ENCODE results near the gene WASHC3.
"Not testable (repeated sequence)": the region's sequence is repeated elsewhere in the genome, so short reads cannot be mapped to it uniquely, and the experiment has no call there.

The WASHC3 gene

GRCh38 chr12:102023343-102023930 is 38.4 kb downstream of the WASHC3 start:
- no peaks in the 10 kb centered on the region for H3K9me3 ChIP-seq (replicated peaks in 1 of 2; ENCODE audit: control insufficient read depth in 2 of 2, insufficient read depth in 1 of 2, low read depth in 1 of 2, low read length in 2 of 2)
- H2BK12ac ChIP-seq (ENCODE audit: low read length), result no peak overlapping the region
- no peak overlapping the region for H3K23ac ChIP-seq (ENCODE audit: low read depth, low read length, poor library complexity)
- no peak overlapping the region for H3K4ac ChIP-seq (ENCODE audit: low read length)
- no peak overlapping the region for H3K27ac ChIP-seq (replicated peaks; ENCODE audit: low read length)
- no peak overlapping the region for H2BK15ac ChIP-seq (ENCODE audit: low read length)
- no peaks in the 10 kb centered on the region for H3K4me1 ChIP-seq (ENCODE audit: control insufficient read depth in 2 of 2, insufficient read depth in 1 of 2, low read depth in 1 of 2, low read length in 2 of 2)
- H3K27me3 ChIP-seq (ENCODE audit: control insufficient read depth in 3 of 3, insufficient read depth in 3 of 3, low read depth in 1 of 3, low read length in 3 of 3), result no peaks in the 10 kb centered on the region
- no peak overlapping the region for H2AK5ac ChIP-seq (ENCODE audit: low read depth, low read length)
- no peak overlapping the region for H2BK120ac ChIP-seq (ENCODE audit: low read depth, low read length)
- no peak overlapping the region for H3K4me3 ChIP-seq (ENCODE audit: low read length in 2 of 2)
- H3K79me1 ChIP-seq (ENCODE audit: low read depth, low read length), result no peaks in the 10 kb centered on the region
- WGBS, 2 donors (ENCODE audit: extremely low coverage in 2 of 2, insufficient read length in 2 of 2, insufficient replicate concordance in 1 of 2), result no CpG with 5 or more reads among the region's 3 CpGs
- no peak overlapping the region for H2AFZ ChIP-seq (ENCODE audit: low read length)
- no peak for DNase-seq (ENCODE audit: low spot score)
- no peak overlapping the region for H4K91ac ChIP-seq (ENCODE audit: low read depth, low read length, poor library complexity)
- H3K14ac ChIP-seq (ENCODE audit: low read length), result no peak overlapping the region
- H3K4me2 ChIP-seq (ENCODE audit: insufficient read depth, low read length, poor library complexity, severe bottlenecking), result no peak overlapping the region
- no peak overlapping the region for H3K18ac ChIP-seq (ENCODE audit: low read length)
- H3K36me3 ChIP-seq (replicated peaks in 1 of 2; ENCODE audit: control insufficient read depth in 2 of 2, insufficient read depth in 2 of 2, low read length in 2 of 2), result peaks cover 0 to 10% of the 10 kb centered on the region in 2 donors
- H4K8ac ChIP-seq (ENCODE audit: low read depth, low read length), result no peak overlapping the region
- H2BK5ac ChIP-seq (ENCODE audit: low read length), result no peak overlapping the region
- no peak overlapping the region for H3K9ac ChIP-seq (ENCODE audit: low read depth, low read length, poor library complexity)

DNA sequence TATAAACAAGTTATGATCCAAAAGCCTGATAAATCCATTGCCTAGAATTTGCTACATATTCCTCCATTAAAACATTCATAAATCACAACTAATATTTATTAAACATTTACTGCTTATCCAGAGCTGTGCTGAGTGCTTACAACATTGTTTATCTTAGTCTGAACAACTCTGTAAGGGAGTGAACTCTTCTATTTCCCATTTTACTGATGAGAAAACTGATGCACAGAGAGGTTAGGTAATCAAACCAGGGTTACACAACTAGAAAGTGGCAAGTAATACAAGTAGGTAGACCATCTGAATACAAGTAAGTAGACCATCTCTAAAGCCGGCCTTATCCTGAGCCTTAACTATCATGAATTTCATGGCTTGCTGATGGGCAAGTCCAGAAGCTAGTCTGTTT is 39.5 kb downstream of the WASHC3 start:
- Histone ChIP-seq H4K91ac (ENCODE audit: low read depth, low read length, poor library complexity) (no peak overlapping the region), H3K27ac (replicated peaks; ENCODE audit: low read length) (no peak overlapping the region), H3K14ac (ENCODE audit: low read length) (no peak overlapping the region), H3K36me3 (replicated peaks in 1 of 2; ENCODE audit: control insufficient read depth in 2 of 2, insufficient read depth in 2 of 2, low read length in 2 of 2) (peaks cover 0 to 10% of the 10 kb centered on the region in 2 donors), H3K4me1 (ENCODE audit: control insufficient read depth in 2 of 2, insufficient read depth in 1 of 2, low read depth in 1 of 2, low read length in 2 of 2) (no peaks in the 10 kb centered on the region), H2AFZ (ENCODE audit: low read length) (no peak overlapping the region), H2BK12ac (ENCODE audit: low read length) (no peak overlapping the region), H3K4ac (ENCODE audit: low read length) (no peak overlapping the region), H2BK5ac (ENCODE audit: low read length) (no peak overlapping the region), H3K27me3 (ENCODE audit: control insufficient read depth in 3 of 3, insufficient read depth in 3 of 3, low read depth in 1 of 3, low read length in 3 of 3) (no peaks in the 10 kb centered on the region), H3K79me1 (ENCODE audit: low read depth, low read length) (no peaks in the 10 kb centered on the region), H3K4me3 (ENCODE audit: low read length in 2 of 2) (no peak overlapping the region), H3K9ac (ENCODE audit: low read depth, low read length, poor library complexity) (no peak overlapping the region), H3K9me3 (replicated peaks in 1 of 2; ENCODE audit: control insufficient read depth in 2 of 2, insufficient read depth in 1 of 2, low read depth in 1 of 2, low read length in 2 of 2) (no peaks in the 10 kb centered on the region), H3K18ac (ENCODE audit: low read length) (no peak overlapping the region), H3K4me2 (ENCODE audit: insufficient read depth, low read length, poor library complexity, severe bottlenecking) (no peak overlapping the region), H2BK15ac (ENCODE audit: low read length) (no peak overlapping the region), H2BK120ac (ENCODE audit: low read depth, low read length) (no peak overlapping the region), H3K23ac (ENCODE audit: low read depth, low read length, poor library complexity) (no peak overlapping the region), H2AK5ac (ENCODE audit: low read depth, low read length) (no peak overlapping the region), H4K8ac (ENCODE audit: low read depth, low read length) (no peak overlapping the region)
- no peak for DNase-seq (ENCODE audit: low spot score)
- WGBS, 2 donors (ENCODE audit: extremely low coverage in 2 of 2, insufficient read length in 2 of 2, insufficient replicate concordance in 1 of 2), result no CpG with 5 or more reads among the region's 1 CpG

DNA sequence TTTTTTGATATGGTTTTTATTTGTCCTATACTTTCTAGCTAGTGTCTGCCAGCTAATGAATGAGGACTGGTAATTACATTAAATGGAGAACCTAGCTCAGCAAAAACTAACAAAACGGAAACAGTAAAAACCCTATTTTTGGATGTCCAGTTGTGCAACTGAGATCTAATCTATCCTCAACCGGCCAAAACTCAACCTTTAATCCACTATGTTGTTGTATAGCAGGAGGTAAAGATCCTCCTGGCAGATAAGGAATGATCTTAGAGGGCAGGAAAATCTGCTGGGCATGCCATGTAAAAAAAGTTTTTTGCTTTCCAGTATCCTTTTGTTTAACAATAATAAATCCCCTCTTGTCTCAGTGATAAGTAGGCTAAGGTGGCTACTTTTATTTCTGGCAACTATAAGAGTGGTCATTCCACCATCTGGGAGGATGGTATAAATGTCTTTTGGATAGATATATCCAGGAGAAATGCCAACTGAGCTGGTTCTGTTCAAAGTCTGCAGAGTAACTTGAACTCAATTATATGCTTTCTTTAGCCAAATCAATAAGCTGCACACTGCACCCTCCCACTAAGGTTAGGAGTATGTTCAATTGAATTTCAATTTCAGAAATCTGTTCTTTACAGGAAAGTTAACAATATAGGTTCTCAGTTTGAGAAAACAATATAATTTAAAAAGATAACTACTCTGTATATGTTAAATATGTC is 40.1 kb downstream of the WASHC3 start:
- no peak for DNase-seq (ENCODE audit: low spot score)
- H2BK15ac ChIP-seq (ENCODE audit: low read length), result no peak overlapping the region
- H3K79me1 ChIP-seq (ENCODE audit: low read depth, low read length), result no peaks in the 10 kb centered on the region
- no peak overlapping the region for H4K91ac ChIP-seq (ENCODE audit: low read depth, low read length, poor library complexity)
- WGBS, 2 donors (ENCODE audit: extremely low coverage in 2 of 2, insufficient read length in 2 of 2, insufficient replicate concordance in 1 of 2), result no CpG with 5 or more reads among the region's 2 CpGs
- H3K27ac ChIP-seq (replicated peaks; ENCODE audit: low read length), result no peak overlapping the region
- H3K27me3 ChIP-seq (ENCODE audit: control insufficient read depth in 3 of 3, insufficient read depth in 3 of 3, low read depth in 1 of 3, low read length in 3 of 3), result no peaks in the 10 kb centered on the region
- no peak overlapping the region for H3K4ac ChIP-seq (ENCODE audit: low read length)
- H2BK5ac ChIP-seq (ENCODE audit: low read length), result no peak overlapping the region
- H3K14ac ChIP-seq (ENCODE audit: low read length), result no peak overlapping the region
- no peak overlapping the region for H2BK120ac ChIP-seq (ENCODE audit: low read depth, low read length)
- no peak overlapping the region for H4K8ac ChIP-seq (ENCODE audit: low read depth, low read length)
- H2AK5ac ChIP-seq (ENCODE audit: low read depth, low read length), result no peak overlapping the region
- no peak overlapping the region for H3K9ac ChIP-seq (ENCODE audit: low read depth, low read length, poor library complexity)
- H3K4me1 ChIP-seq (ENCODE audit: control insufficient read depth in 2 of 2, insufficient read depth in 1 of 2, low read depth in 1 of 2, low read length in 2 of 2), result no peaks in the 10 kb centered on the region
- no peak overlapping the region for H2AFZ ChIP-seq (ENCODE audit: low read length)
- no peak overlapping the region for H3K4me2 ChIP-seq (ENCODE audit: insufficient read depth, low read length, poor library complexity, severe bottlenecking)
- no peak overlapping the region for H3K23ac ChIP-seq (ENCODE audit: low read depth, low read length, poor library complexity)
- no peak overlapping the region for H3K18ac ChIP-seq (ENCODE audit: low read length)
- peaks cover 0 to 10% of the 10 kb centered on the region in 2 donors for H3K36me3 ChIP-seq (replicated peaks in 1 of 2; ENCODE audit: control insufficient read depth in 2 of 2, insufficient read depth in 2 of 2, low read length in 2 of 2)
- no peak overlapping the region for H3K4me3 ChIP-seq (ENCODE audit: low read length in 2 of 2)
- no peaks in the 10 kb centered on the region for H3K9me3 ChIP-seq (replicated peaks in 1 of 2; ENCODE audit: control insufficient read depth in 2 of 2, insufficient read depth in 1 of 2, low read depth in 1 of 2, low read length in 2 of 2)
- H2BK12ac ChIP-seq (ENCODE audit: low read length), result no peak overlapping the region

DNA sequence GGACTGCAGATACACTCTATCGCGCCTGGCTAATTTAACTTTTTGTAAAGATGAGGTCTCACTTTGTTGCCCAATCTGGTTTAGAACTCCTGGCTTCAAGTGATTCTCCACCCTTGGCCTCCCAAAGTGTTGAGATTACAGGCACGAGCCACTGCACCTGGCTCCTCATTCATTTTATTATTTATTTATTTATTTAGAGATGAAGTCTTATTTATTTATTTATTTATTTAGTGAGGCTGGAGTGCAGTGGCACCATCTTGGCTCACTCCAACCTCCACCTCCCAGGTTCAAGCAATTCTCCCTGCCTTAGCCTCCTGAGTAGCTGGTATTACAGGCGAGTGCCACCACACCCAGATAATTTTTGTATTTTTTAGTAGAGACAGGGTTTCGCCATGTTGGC is 43.2 kb downstream of the WASHC3 start:
- not testable (repeated sequence) for H4K8ac ChIP-seq (ENCODE audit: low read depth, low read length); H3K4me3 ChIP-seq (ENCODE audit: low read length in 2 of 2); H3K4me1 ChIP-seq (ENCODE audit: control insufficient read depth in 2 of 2, insufficient read depth in 1 of 2, low read depth in 1 of 2, low read length in 2 of 2); DNase-seq (ENCODE audit: low spot score); H2BK5ac ChIP-seq (ENCODE audit: low read length); H3K4me2 ChIP-seq (ENCODE audit: insufficient read depth, low read length, poor library complexity, severe bottlenecking); H2BK15ac ChIP-seq (ENCODE audit: low read length); H3K27ac ChIP-seq (replicated peaks; ENCODE audit: low read length); H3K9me3 ChIP-seq (replicated peaks in 1 of 2; ENCODE audit: control insufficient read depth in 2 of 2, insufficient read depth in 1 of 2, low read depth in 1 of 2, low read length in 2 of 2); H4K91ac ChIP-seq (ENCODE audit: low read depth, low read length, poor library complexity); H2AK5ac ChIP-seq (ENCODE audit: low read depth, low read length); H2AFZ ChIP-seq (ENCODE audit: low read length); H3K36me3 ChIP-seq (replicated peaks in 1 of 2; ENCODE audit: control insufficient read depth in 2 of 2, insufficient read depth in 2 of 2, low read length in 2 of 2); H2BK12ac ChIP-seq (ENCODE audit: low read length); H2BK120ac ChIP-seq (ENCODE audit: low read depth, low read length); H3K23ac ChIP-seq (ENCODE audit: low read depth, low read length, poor library complexity); H3K14ac ChIP-seq (ENCODE audit: low read length); H3K27me3 ChIP-seq (ENCODE audit: control insufficient read depth in 3 of 3, insufficient read depth in 3 of 3, low read depth in 1 of 3, low read length in 3 of 3); H3K18ac ChIP-seq (ENCODE audit: low read length); H3K79me1 ChIP-seq (ENCODE audit: low read depth, low read length); H3K4ac ChIP-seq (ENCODE audit: low read length); H3K9ac ChIP-seq (ENCODE audit: low read depth, low read length, poor library complexity)
- no CpG with 5 or more reads among the region's 5 CpGs for WGBS, 2 donors (ENCODE audit: extremely low coverage in 2 of 2, insufficient read length in 2 of 2, insufficient replicate concordance in 1 of 2)
